GM21367 (cell line): ENCODE results near the gene RBM11.
"Not testable (repeated sequence)": the region's sequence is repeated elsewhere in the genome, so short reads cannot be mapped to it uniquely, and the experiment has no call there.

Experiments
- ATAC-seq: cut with Tn5 transposase; IDR thresholded peaks from one replicate; pipeline ENCODE4 v1.9.1; 2021; ENCODE audit not compliant: unreplicated experiment

RBM11 gene, protein sequence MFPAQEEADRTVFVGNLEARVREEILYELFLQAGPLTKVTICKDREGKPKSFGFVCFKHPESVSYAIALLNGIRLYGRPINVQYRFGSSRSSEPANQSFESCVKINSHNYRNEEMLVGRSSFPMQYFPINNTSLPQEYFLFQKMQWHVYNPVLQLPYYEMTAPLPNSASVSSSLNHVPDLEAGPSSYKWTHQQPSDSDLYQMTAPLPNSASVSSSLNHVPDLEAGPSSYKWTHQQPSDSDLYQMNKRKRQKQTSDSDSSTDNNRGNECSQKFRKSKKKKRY

DNA sequence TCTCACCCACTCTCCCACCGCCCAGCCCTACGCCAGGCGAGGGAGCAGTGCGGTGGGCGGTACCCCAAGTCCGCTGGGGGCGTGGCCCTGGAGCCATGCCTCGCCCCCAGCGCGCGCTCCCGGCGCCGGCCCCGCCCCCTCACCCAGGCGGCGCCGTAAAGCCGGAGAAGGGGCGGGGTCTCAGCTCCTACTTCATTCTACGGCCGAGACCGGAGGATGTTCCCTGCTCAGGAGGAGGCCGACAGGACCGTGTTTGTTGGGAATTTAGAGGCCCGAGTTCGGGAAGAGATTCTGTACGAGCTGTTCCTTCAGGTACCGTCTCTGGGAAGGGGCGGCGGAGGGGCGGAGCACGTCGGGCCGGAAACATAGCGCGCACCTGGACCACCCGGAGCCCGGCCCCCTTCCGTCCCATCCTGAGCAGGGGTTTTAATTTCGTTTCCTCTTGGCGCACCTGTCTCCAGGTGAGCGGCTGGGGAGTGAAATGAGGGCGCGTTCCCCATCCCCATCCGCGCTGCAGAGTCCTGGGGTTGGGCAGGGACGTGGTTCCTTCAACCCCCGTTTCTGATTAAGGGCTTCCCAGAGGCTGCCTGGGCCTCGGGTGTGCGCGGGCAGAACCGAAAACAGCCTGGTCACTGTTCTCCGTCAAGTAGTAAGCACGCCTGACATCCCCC, at the start of gene RBM11:
Gene RBM11, plus strand, starts transcription at position 187 of the 671 bp plus-strand sequence. Its CDS starts 30 bp downstream, at position 217.
- ATAC-seq: peak; percentile 98

DNA sequence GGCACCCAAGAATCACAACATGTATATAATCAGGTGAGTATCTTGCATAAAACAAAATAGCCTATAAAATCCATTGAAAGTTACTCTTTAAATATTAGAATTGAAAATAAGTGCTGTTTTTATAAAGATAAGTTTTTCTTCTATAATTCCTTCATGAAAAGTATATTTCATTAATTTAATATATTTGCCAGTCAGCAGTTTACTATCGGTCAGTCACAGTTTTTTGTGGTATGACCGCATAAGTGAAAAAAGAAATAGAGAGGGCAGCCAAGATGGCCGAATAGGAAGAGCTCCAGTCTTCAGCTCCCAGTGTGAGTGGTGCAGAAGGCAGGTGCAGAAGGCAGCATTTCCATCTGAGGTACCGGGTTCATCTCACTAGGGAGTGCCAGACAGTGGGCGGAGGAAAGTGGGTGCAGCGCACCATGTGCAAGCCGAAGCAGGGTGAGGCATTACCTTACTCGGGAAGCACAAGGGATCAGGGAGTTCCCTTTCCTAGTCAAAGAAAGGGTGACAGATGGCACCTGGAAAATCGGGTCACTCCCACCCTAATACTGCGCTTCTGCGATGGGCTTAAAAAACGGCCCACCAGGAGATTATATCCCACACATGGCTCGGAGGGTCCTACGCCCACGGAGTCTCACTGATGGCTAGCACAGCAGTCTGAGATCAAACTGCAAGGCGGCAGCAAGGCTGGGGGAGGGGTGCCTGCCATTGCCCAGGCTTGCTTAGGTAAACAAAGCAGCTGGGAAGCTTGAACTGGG, 49.3 kb upstream of the RBM11 start:
- not testable (repeated sequence) for ATAC-seq

DNA sequence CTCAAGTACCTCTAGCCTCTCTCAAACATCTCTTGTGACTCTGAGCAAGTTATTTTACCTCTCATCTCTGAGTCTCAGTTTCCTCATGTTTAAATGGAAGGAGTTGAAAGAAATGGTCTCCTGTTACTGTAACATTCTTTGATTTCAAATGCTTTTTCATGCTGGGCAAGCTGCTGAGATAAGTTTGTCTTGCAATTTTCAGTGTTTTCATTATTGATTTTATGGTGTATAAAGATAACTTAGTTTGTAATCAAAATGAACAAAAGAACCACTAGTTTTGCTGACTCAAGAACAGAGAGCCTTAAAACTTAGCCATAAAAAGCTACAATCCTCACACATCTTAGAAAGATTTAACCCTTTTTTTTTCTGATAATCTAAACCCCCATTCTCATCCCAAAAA, 9.7 kb upstream of the RBM11 start:
- no peak for ATAC-seq

DNA sequence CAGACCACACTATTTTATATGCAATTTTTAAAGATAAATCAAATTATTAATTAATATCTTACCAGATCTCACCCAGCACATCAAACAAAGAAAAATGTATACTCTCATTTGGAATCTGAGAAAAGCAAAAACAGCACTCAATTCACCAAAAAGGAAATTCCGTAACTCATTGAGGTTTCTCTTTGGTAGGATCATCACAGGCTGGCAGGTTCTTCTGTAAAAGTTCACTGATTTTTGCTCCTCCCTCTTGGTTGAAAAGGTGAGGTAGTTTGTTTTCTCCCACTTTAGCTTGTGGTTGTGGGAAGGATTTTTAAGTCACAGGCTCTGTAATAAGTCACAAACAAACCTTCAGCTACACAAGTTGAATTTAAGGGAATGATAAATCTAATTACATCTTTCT, 5.2 kb upstream of the RBM11 start, which contains the start of gene LIPI:
Gene LIPI, minus strand, starts transcription at position 218 of the 400 bp plus-strand sequence. Its CDS starts 110 bp downstream, at position 108.
- no peak for ATAC-seq

DNA sequence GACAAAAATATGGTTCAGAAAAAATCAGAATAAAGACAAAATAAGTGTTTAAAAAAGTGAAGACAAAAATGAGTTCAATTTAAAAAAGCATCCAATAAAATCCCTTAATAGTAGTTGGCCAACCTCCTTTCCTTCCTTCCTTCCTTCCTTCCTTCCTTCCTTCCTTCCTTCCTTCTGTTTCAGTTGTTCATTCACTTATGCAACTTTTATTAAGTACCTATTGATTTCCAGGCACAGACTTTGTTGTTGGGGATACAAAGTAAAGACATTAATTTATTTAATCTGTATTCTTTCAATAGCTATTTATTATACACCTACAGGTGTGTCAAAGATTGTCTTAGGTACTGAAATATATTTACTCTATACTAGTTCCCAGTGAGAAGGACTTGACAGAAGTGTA, 2.8 kb upstream of the RBM11 start:
- no peak for ATAC-seq

DNA sequence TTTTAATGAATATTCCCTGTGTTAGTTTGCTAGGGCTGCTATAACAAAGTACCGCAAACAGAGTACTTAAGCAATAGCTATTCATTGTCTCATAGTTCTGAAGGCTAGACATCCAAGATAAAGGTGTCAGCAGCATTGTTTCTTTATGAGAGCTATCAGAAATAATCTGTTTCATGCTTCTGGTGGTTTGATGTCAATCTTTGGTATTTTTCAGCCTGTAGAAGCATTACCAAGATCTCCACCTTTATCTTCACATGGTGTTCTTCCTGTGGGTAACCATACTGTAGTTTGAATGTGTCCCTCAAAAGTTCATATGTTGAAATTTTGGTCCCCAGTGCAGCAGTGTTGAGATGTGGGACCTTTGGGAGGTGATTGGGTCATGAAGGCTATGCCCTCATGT, 7.4 kb downstream of the RBM11 start:
- ATAC-seq: no peak

DNA sequence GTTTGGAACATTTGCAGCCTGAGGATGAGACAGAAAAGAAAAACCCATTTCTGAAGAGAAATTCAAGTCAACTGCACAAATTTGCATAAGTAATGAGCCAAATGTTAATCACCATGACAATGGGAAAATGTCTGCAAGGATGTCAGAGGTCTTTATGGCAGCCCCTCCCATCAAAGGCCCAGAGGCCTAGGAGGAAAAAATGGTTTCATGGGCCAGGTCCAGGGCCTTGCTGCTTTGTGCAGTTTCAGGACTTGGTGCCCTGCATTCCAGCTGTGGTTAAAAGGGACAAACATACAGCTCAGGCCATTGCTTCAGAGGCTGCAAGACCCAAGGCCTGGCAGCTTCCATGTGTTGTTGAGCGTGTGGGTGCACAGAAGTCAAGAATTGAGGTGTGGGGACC, 13.4 kb downstream of the RBM11 start:
- no peak for ATAC-seq

DNA sequence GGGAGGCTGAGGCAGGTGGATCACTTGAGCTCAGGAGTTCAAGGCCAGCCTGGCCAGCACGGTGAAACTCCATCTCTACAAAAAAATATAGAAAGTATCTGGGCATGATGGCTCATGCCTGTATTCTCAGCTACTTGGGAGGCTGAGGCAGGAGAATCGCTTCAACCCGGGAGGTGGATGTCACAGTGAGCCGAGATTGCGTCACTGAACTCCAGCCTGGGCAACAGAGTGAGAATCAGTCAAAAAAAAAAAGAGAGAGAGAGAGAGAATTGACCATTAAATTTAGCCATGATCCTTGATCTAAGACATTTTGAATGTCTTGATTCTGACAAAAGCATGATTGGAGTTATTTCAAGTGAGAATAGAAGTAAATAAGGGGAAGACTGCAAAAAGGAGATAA, 19.1 kb downstream of the RBM11 start:
- no peak for ATAC-seq

DNA sequence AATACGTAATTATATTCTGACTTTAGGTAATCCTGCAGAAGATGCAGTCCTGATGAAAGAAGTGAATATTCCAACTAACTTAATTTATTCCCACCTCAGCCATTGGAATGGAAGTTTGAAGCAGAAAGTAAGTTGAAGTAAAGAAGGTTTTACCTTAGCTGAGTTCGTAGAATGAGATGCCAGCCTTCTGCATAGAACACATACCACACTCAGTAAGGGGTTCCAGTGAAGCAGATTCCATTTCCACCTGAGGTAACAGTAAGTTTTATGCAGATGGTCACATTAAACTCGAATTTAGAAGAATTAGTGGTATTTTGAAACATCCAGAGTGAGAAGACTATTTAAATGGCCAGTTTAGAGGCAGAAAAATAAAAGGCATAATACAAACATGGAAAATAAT, 20.2 kb downstream of the RBM11 start:
- ATAC-seq: no peak

DNA sequence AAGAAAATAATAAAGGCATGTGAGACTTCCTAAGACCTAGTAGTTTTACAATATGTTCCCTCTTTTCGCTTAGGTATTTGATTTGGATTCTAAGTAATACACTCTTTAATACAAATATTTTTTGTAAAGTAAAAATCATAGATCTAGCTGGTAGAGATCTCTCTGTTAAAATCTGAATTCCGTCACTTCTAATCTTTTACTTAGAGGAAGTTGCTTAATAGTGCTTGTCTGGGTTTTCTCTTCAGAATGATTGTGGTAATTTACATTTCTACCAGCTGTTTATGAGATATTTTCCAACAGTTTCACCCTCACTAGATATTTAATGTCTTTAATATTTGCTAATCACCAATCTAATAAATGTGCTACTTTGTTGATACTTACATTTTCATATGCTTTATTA, 23.3 kb downstream of the RBM11 start:
- ATAC-seq: no peak

DNA sequence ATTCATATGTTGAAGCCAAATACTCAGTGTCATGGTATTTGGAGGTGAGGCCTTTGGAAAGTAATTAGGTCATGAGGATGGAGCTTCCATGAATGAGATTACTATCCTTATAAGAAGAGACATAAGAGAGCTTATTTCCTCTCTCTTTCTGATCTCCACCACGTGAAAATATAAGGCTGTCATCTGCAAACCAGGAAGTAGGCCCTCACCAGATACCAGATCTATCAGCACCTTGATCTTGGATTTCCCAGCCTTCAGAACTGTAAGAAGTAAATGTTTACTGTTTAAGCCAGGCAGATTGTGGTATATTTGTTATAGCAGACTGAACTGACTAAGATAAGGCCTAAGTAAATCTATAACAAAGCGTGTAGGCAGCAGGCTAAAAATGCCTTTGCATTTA, 25.3 kb downstream of the RBM11 start:
- no peak for ATAC-seq

DNA sequence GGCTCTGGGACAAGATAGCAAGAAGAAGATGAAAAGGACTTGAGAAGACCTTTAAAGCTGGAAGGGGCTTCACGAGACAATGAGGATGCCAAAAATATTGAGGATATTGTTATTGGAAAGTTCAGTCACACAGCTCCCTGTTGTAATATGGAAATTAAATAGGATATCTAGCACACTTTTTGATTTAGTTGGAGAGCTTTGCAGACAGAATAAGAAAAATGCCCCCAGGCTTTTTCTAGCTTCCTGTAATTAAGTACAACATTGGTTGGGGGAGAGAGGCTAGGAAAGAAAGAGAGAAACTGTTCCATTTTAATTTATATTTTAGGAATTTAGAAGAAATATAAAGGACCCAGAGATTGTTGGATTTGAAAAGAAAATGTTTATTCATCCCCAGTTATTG, 27.5 kb downstream of the RBM11 start:
- no peak for ATAC-seq

DNA sequence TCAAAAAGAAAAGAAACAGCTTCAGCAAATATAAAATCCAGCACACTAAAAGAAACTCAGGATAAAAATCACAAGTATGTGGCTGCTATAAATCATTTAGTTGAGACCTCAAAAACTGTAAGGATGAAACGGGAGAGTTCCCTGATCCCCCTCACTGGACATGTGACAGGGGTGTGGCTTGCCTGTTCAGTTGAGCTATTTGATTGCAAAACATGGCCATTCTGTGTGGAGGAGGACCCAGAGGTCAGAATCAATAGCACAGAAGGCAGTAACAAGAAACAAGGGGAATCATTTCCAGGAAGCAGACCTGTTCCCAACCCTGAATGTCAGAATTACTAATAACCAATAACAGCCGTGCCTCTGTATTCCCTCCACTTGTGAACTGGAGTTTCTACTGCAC, 27.9 kb downstream of the RBM11 start:
- ATAC-seq: no peak

DNA sequence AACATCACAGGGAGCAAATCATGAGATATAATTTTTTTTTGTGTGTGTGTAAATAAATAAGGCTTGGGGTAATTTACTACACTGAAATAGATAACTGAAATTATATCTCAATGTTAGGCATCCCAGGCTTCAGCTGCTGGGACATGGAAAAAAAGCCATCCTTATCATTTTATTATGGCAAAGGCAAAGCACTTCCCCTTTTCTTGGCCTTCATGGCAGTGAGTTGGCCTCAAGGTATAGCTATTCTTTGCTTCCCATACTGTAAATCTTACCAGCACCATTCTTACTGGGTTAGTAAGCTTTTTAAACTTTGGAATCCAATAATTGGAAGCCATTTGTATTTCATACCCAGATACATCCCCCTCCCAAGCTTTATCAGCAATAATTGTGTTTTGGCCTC, 29.0 kb downstream of the RBM11 start:
- no peak for ATAC-seq

DNA sequence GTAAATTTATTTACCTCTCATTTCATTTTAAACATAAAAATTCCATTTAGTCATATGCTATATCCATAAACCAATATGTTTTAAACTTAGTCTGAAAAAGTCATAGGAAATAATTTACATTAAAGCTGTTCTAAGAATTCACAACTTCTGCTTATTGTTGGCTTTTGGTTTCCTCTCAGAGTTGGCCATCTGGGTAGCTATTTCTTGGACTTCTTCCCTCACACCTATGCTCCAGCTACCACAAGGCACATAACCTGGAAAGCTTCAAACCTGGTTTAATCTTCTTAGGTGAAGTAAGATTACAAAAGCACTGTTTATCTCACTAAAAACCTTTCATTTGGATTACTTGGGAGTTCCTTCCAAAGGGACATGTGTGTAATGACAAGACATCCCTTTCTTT, 29.8 kb downstream of the RBM11 start:
- ATAC-seq: no peak

DNA sequence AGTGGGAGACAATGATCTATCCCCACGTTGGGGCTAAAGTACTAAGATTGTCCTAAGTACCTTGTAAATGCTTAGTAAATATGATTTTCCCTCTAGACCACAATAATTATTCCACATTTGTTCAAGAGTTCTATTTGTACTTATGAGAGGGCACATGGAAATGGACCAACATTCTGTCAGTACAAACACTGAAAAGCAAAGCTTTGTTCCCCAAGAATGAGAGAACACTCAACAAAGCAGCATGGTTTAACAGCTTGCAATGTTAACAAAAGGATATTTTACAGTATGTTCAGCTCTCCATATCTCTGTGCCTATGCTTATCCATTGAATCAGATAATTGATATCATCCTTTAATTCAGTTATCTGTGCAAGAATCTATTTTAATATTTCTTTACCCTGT, 35.4 kb downstream of the RBM11 start:
- ATAC-seq: no peak

DNA sequence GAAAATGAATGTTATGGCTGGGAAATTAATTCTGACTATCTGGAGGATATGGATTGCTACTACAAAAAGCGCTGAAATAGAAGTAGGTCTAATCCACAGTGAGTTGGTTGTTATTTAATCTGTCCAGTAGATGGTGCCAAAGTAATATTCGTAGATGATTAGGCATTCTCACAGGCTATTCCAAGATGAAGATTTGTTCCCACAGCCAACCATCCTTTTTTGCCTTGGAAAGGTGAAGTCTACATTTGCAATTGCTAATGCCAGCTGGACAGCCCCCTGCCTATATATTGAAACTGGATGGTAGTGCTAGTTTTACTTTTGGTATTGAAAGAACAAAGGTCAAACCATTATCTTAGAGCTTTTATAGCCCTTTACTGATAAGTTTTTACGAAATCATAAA, 43.8 kb downstream of the RBM11 start:
- peak; percentile 57 for ATAC-seq

DNA sequence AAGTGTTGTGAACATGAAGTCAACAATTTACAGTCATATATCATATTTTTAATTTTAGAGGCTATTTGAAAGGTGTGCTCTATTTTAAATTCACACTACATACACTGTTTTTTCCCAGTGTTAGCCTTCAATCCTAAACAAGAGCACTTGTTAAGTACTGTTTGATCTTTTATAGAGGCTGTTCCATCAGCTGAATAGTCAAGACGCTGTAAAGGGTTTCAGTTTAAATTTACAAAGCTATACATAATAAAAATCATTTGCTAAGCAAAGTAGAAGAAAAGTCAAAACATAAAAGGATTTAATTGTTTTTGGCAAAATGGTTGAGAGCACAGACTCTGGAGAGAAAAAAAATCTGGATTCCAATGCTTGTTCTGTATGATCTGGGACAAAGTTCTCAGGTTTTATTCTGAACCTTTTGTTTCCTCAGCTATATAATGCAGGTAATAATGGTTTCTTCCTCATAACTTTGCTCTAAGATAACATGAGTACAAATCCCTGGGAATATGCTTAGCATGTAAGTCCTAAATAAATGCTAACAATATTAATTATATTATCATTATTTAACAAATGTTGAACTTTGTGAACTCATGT, 44.3 kb downstream of the RBM11 start:
- no peak for ATAC-seq

DNA sequence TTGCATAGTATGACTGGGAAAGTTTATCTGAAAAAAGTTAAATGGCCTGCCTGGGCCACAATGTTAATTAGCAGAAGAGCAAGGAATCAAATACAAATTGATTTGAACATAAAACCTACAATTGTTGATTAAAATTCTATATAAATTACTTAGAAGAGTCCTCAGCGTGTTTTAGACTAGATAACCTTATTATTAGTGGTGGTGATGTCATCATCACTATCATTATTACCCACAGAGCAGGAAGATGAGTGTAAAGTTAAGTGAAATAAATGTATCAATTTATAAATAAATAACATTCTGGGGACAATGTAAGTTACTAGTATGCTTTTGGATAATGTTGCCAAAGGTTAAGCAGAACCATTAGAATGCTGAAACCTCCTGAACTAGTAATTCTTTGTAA, 46.1 kb downstream of the RBM11 start:
- ATAC-seq: no peak

DNA sequence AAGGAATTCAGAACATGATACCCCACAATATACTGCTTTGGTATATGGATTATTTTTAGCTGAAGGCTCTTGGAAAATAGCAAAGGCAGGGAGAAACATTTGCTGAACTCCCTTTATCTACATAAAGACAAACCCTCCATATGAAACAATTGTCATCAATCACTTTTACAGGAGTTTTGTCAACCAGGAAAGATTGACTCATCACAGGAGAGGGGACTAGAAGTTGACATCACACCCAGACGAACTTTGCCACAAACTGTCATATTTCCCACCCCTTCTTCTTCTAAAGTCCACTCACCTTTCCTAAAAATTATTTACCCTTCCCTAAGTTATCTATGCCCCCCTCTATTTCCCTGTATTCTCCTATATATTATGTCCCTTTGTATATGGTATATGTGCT, 47.9 kb downstream of the RBM11 start:
- ATAC-seq: no peak

DNA sequence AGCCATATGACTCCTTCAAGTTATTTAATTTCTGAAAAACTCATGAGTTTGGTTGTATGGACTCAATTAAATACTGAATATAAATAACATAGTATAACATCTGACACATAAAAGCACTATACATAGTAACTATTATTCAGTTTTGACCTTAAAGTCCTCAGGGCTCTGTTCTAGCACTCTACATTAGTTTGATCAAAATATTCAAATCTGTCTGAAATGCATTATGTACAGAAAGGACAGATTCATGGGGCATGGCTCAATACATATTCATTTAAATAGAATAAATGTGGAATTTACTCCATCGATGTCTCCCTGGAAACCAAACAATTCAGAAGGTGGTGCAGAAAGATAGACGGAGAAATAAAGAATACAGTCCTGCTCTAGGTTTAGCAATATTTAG, 49.1 kb downstream of the RBM11 start:
- ATAC-seq: no peak

DNA sequence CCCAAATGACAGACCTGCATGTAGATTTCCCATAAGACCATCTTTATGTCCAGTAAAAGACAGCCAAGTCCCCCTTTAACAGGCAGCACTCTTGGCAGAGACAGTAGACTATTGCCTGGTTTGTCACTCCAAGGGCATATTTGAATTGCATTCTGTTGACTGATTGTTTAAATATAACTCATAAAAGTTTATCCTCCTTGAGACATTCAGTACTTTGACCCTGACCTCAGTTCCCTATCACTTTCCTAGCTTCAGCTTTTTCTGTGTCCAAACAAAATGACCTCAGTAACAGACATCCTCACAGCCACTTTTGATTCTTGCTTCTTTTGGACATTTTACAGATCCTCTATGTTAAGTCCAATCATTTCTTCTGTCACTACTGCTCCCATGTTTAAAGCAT, 51.1 kb downstream of the RBM11 start:
- ATAC-seq: no peak
